ENCODE data around the gene SIX2. TPM values are rescaled to one million over a fixed set of nuclear protein-coding genes. Genes with fewer than 3 reads are reported as not detected.
A peak's percentile ranks its signal among the peaks of the same experiment; 100 is the strongest.

The SIX2 gene
- total and polyA plus RNA-seq, 2 donors from 2014 or later, result 0.28 to 0.62 TPM

DNA sequence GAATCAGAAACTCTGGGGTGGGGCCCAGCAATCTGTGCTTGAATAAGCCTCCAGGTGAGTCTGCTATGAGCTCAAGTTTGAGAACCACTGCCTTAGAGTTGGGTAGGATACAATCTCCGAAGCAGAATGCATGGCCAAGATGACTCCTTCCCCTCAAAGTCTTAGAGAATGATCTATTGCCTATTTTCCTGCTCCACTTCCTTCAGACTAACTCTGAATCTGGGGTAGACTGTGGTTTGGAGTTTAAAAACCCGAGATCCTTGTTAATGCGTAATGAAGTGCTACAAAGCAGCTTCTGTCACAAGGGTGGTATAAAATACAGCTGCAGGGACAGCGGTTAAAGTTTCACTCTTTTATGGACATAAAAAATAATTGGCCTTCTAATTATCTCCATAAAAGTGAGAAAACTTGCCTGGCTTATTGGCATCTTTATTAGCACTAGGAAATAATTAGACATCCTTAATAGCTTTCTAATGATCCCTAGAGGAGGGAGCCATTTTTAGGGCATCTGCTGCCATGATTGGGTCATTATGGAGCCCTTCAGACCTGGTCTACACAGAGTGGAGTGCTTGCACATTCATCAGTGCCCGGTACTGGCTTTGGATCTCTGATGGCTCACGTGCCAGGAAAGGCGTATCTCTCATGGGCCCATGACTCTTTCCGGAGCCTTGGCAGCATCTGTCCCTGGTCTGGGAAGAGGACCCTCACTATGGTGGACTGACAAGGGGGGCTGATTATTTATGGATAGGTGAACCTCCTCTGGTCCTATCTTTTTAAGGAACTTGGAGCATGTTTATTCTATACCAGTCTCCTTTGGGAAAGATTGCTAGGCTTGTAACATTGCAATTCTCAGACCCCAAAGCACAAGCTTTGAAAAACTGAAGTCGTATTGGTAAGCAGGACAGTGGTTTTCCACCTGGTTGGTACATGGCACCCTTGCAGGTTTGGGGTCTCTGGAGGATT lies 28.2 kb downstream of the SIX2 start:
- no peaks in the 10 kb centered on the region for H3K9me3 ChIP-seq (ENCODE audit: control insufficient read depth in 2 of 3, insufficient read depth in 1 of 3, low read length in 3 of 3)
- no peak overlapping the region for H3K4me3 ChIP-seq (ENCODE audit: low read length in 3 of 3)
- TF ChIP-seq, protein P1, sequence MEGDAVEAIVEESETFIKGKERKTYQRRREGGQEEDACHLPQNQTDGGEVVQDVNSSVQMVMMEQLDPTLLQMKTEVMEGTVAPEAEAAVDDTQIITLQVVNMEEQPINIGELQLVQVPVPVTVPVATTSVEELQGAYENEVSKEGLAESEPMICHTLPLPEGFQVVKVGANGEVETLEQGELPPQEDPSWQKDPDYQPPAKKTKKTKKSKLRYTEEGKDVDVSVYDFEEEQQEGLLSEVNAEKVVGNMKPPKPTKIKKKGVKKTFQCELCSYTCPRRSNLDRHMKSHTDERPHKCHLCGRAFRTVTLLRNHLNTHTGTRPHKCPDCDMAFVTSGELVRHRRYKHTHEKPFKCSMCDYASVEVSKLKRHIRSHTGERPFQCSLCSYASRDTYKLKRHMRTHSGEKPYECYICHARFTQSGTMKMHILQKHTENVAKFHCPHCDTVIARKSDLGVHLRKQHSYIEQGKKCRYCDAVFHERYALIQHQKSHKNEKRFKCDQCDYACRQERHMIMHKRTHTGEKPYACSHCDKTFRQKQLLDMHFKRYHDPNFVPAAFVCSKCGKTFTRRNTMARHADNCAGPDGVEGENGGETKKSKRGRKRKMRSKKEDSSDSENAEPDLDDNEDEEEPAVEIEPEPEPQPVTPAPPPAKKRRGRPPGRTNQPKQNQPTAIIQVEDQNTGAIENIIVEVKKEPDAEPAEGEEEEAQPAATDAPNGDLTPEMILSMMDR (IDR thresholded peaks at IDR 0.05; ENCODE audit: borderline replicate concordance, extremely low read depth, insufficient read depth), result no peak
- H3K36me3 ChIP-seq (ENCODE audit: control insufficient read depth in 2 of 3, insufficient read depth in 3 of 3, low read length in 3 of 3), result no peaks in the 10 kb centered on the region
- H3K4me1 ChIP-seq (ENCODE audit: control insufficient read depth in 2 of 3, insufficient read depth in 2 of 3, low read depth in 1 of 3, low read length in 3 of 3), result no peaks in the 10 kb centered on the region
- no peak overlapping the region for H3K27ac ChIP-seq (ENCODE audit: low read depth in 2 of 2, low read length in 2 of 2)
- intact Hi-C loops (cut with DNase I), result loop anchor here (5.0 kb wide), 1 partner anchor 516 kb away; no protein-coding TSS in a partner anchor
- DNase-seq, result peak in 2 of 5 donors; percentile 30 to 55
- H3K27me3 ChIP-seq (ENCODE audit: control insufficient read depth, insufficient read depth, low read length), result peaks cover 2% of the 10 kb centered on the region
- H3K9ac ChIP-seq (ENCODE audit: low read length in 3 of 3), result no peak overlapping the region
- no peak for FAIRE-seq

DNA sequence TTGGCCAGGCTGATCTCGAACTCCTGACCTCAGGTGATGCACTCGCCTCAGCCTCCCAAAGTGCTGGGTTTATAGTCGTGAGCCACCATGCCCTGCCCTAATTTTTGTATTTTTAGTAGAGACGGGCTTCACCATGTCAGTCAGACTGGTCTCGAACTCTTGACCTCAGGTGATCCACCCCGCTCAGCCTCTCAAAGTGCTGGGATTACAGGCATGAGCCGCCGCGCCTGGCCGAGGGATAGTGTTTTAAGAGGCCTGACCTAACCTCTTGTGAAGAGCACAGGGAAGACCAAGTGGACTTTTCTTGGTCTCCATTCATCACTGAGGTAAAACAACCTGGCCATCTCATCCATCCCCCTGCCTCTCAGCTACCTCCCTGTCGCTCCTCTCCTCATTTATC lies 29.7 kb downstream of the SIX2 start:
- intact Hi-C loops (cut with DNase I), result no loop called here
- Histone ChIP-seq H3K27ac (ENCODE audit: low read depth in 2 of 2, low read length in 2 of 2) (no peak overlapping the region), H3K27me3 (ENCODE audit: control insufficient read depth, insufficient read depth, low read length) (peaks cover 2% of the 10 kb centered on the region), H3K36me3 (ENCODE audit: control insufficient read depth in 2 of 3, insufficient read depth in 3 of 3, low read length in 3 of 3) (no peaks in the 10 kb centered on the region), H3K4me1 (ENCODE audit: control insufficient read depth in 2 of 3, insufficient read depth in 2 of 3, low read depth in 1 of 3, low read length in 3 of 3) (no peaks in the 10 kb centered on the region), H3K4me3 (ENCODE audit: low read length in 3 of 3) (no peak overlapping the region), H3K9me3 (ENCODE audit: control insufficient read depth in 2 of 3, insufficient read depth in 1 of 3, low read length in 3 of 3) (no peaks in the 10 kb centered on the region), H3K9ac (ENCODE audit: low read length in 3 of 3) (no peak overlapping the region)
- FAIRE-seq (no peak), DNase-seq (no peak)
- TF ChIP-seq, protein P1 (IDR thresholded peaks at IDR 0.05; ENCODE audit: borderline replicate concordance, extremely low read depth, insufficient read depth), result no peak

DNA sequence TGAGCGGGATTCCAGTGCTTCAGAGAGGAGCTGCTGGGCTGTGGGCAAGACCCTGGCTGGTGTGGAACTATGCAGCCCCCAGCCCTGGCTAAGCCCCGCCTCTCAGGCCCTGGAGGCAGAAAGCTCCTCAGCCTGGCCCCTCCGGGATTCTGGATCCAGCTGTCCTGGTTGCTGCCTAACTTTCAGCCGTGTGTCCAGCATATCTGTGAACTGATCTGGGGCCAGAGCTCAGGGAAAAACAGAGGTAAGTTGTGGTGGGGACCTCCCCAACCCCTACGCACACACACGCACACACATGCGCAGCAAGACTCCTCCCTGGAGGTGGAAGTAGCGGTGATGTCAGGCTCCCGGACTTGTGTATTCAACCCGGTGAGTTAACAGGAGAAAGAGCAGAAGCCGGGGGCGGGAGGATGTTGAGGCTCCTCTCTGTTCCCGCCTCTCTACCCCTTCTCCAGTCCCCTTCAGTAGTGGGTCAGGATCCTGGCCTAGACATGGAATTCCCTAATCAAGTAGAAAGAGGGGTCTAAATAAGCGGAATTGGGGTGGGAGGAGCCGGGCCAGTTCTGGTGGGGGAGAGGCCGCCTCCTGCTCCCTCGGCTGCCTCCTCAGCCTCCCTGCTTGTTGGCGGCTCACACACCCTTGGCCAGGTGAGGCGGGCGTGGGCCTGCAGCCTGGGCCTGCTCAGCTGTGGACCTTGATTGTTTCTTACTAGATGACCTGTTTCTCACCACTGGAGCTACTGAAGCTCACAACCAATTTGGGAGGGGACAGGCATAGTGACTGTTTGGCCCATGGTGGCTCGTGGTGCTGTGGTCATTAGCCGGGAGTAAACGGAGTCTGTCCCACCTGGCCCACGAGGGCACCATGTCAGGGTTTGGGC lies 33.4 kb downstream of the SIX2 start:
- H3K9me3 ChIP-seq (ENCODE audit: control insufficient read depth in 2 of 3, insufficient read depth in 1 of 3, low read length in 3 of 3), result no peaks in the 10 kb centered on the region
- no peaks in the 10 kb centered on the region for H3K36me3 ChIP-seq (ENCODE audit: control insufficient read depth in 2 of 3, insufficient read depth in 3 of 3, low read length in 3 of 3)
- H3K27me3 ChIP-seq (ENCODE audit: control insufficient read depth, insufficient read depth, low read length), result peaks cover 2% of the 10 kb centered on the region
- TF ChIP-seq, protein P1 (IDR thresholded peaks at IDR 0.05; ENCODE audit: borderline replicate concordance, extremely low read depth, insufficient read depth), result no peak
- DNase-seq (no peak), FAIRE-seq (no peak)
- H3K4me3 ChIP-seq (ENCODE audit: low read length in 3 of 3), result no peak overlapping the region
- H3K9ac ChIP-seq (ENCODE audit: low read length in 3 of 3), result no peak overlapping the region
- no peak overlapping the region for H3K27ac ChIP-seq (ENCODE audit: low read depth in 2 of 2, low read length in 2 of 2)
- H3K4me1 ChIP-seq (ENCODE audit: control insufficient read depth in 2 of 3, insufficient read depth in 2 of 3, low read depth in 1 of 3, low read length in 3 of 3), result no peaks in the 10 kb centered on the region
- intact Hi-C loops (cut with DNase I), result no loop called here
